HEK293T (cell line): ENCODE results near the gene TBC1D22A.

Experiments used
- CTCF ChIA-PET: fragments of 350-600 bp; formaldehyde crosslinking; extraction: SDS; loops from one replicate; lab custom pipeline; 2021; ENCODE audit warnings: antibody characterized with exemption, inconsistent platforms; lab: Yijun Ruan, JAX
- POLR2A ChIA-PET: fragments of 350-600 bp; formaldehyde crosslinking; extraction: SDS; loops from one replicate; lab custom pipeline; 2020; ENCODE audit warnings: antibody characterized with exemption, inconsistent platforms; lab: Yijun Ruan, JAX
- DNase-seq: peaks from one replicate; pipeline ENCODE4 v3.0.0; 2012; ENCODE audit warnings: mixed read lengths; ENCODE audit errors: extremely low spot score
- ARNT ChIP-seq: fragments of 450-650 bp; IDR thresholded peaks from 2 replicates; pipeline ENCODE4 v1.6.1; 2017; ENCODE audit warnings: mild to moderate bottlenecking
- BHLHE40 ChIP-seq: fragments of 450-650 bp; IDR thresholded peaks from 2 replicates; pipeline ENCODE4 v1.6.1; 2016; ENCODE audit warnings: mild to moderate bottlenecking, moderate library complexity, borderline replicate concordance
- CTBP1 ChIP-seq: fragments of 450-650 bp; IDR thresholded peaks from 2 replicates; pipeline ENCODE4 v1.6.1; 2016; ENCODE audit warnings: borderline replicate concordance
- ELF4 ChIP-seq: fragments of 450-650 bp; IDR thresholded peaks from 2 replicates; pipeline ENCODE4 v1.6.1; 2017; ENCODE audit warnings: antibody characterized with exemption
- FOXA1 ChIP-seq: fragments of 450-650 bp; IDR thresholded peaks from 2 replicates; pipeline ENCODE4 v1.6.1; 2016; ENCODE audit warnings: mild to moderate bottlenecking
- FOXK2 ChIP-seq: fragments of 450-650 bp; IDR thresholded peaks from 2 replicates; pipeline ENCODE4 v1.6.1; 2016; ENCODE audit warnings: mild to moderate bottlenecking
- FOXM1 ChIP-seq: fragments of 450-650 bp; IDR thresholded peaks from 2 replicates; pipeline ENCODE4 v1.6.1; 2017; ENCODE audit warnings: mild to moderate bottlenecking, borderline replicate concordance
- HDGF ChIP-seq: fragments of 450-650 bp; IDR thresholded peaks from 2 replicates; pipeline ENCODE4 v1.6.1; 2017; ENCODE audit warnings: antibody characterized with exemption, borderline replicate concordance
- L3MBTL2 ChIP-seq: fragments of 450-650 bp; conservative IDR thresholded peaks from 2 replicates; pipeline ENCODE4 v1.6.1; 2016; ENCODE audit warnings: mild to moderate bottlenecking
- LEF1 ChIP-seq: fragments of 450-650 bp; IDR thresholded peaks from 2 replicates; pipeline ENCODE4 v1.6.1; 2017; ENCODE audit warnings: mild to moderate bottlenecking, borderline replicate concordance
- NFRKB ChIP-seq: fragments of 450-650 bp; IDR thresholded peaks from 2 replicates; pipeline ENCODE4 v1.6.1; 2016; ENCODE audit warnings: mild to moderate bottlenecking, moderate library complexity
- SP1 ChIP-seq: fragments of 450-650 bp; IDR thresholded peaks from 2 replicates; pipeline ENCODE4 v1.6.1; 2017
- SUZ12 ChIP-seq: fragments of 450-650 bp; IDR thresholded peaks from 2 replicates; pipeline ENCODE4 v1.6.1; 2016; ENCODE audit warnings: mild to moderate bottlenecking
- TARDBP ChIP-seq: fragments of 450-650 bp; IDR thresholded peaks from 2 replicates; pipeline ENCODE4 v1.6.1; 2016
- ZNF384 ChIP-seq: fragments of 450-650 bp; IDR thresholded peaks from 2 replicates; pipeline ENCODE4 v1.6.1; 2016
- TF ChIP-seq, protein P1 (sequence below): fragments of 450-650 bp; IDR thresholded peaks from 2 replicates; pipeline ENCODE4 v1.6.1; 2016

Gene TBC1D22A

GRCh38 chr22:46925818-46926217 lies 163.4 kb downstream of the TBC1D22A start:
- no peak for TF ChIP-seq ARNT
- no peak for TF ChIP-seq FOXK2
- no peak for TF ChIP-seq TARDBP
- TF ChIP-seq SP1, result no peak
- no peak for TF ChIP-seq NFRKB
- TF ChIP-seq, protein P1, sequence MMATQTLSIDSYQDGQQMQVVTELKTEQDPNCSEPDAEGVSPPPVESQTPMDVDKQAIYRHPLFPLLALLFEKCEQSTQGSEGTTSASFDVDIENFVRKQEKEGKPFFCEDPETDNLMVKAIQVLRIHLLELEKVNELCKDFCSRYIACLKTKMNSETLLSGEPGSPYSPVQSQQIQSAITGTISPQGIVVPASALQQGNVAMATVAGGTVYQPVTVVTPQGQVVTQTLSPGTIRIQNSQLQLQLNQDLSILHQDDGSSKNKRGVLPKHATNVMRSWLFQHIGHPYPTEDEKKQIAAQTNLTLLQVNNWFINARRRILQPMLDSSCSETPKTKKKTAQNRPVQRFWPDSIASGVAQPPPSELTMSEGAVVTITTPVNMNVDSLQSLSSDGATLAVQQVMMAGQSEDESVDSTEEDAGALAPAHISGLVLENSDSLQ, result no peak
- no peak for TF ChIP-seq FOXM1
- no peak for TF ChIP-seq ZNF384
- no peak for TF ChIP-seq ELF4
- no peak for TF ChIP-seq L3MBTL2
- TF ChIP-seq SUZ12, result no peak
- TF ChIP-seq BHLHE40, result no peak
- no peak for TF ChIP-seq FOXA1
- no peak for TF ChIP-seq CTBP1
- no peak for TF ChIP-seq LEF1
- TF ChIP-seq HDGF, result no peak

GRCh38 chr22:46929046-46929709 lies 166.7 kb downstream of the TBC1D22A start:
- ChIA-PET CTCF (no interaction called here), POLR2A (no interaction called here)
- no peak for TF ChIP-seq LEF1
- TF ChIP-seq SUZ12, result no peak
- no peak for DNase-seq

More at GRCh38 chr22:46925818-46926217, 163.4 kb downstream of the TBC1D22A start:
- no peak for DNase-seq
- POLR2A ChIA-PET, result no interaction called here
- CTCF ChIA-PET, result no interaction called here

DNA sequence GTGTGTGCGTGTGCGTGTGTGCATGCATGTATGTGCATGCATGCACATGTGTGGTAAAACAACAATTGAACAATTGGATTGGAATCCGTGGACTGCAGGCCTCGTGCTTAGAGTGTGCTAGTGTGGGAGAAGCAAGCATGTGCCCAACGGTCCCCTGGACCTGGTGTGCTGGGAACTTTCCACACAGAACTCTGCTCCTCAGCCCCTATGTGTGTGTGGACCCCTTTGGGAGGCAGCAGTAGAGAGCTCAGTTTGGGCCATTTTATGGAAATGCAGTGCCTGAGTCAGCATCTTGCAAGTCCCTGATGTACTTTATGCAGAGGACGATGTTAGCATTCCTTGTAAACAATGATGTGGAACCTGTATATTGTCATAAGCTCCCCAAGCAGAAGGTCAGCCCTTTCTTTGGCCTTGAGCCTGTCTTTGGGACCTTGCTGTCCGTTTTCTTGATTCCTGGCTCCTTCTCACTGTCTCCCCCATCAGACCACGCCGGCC lies 167.3 kb downstream of the TBC1D22A start:
- TF ChIP-seq LEF1, result no peak
- TF ChIP-seq FOXA1, result no peak
- no peak for TF ChIP-seq FOXK2
- TF ChIP-seq ZNF384, result no peak
- no peak for TF ChIP-seq NFRKB
- TF ChIP-seq, protein P1, result no peak
- no peak for TF ChIP-seq L3MBTL2
- TF ChIP-seq SUZ12, result no peak
- no peak for TF ChIP-seq SP1
- TF ChIP-seq ELF4, result no peak
- TF ChIP-seq BHLHE40, result no peak
- TF ChIP-seq ARNT, result no peak
- TF ChIP-seq TARDBP, result no peak
- TF ChIP-seq HDGF, result no peak
- no peak for TF ChIP-seq FOXM1
- no peak for TF ChIP-seq CTBP1
- CTCF ChIA-PET, result no interaction called here
- POLR2A ChIA-PET, result no interaction called here
- no peak for DNase-seq

DNA sequence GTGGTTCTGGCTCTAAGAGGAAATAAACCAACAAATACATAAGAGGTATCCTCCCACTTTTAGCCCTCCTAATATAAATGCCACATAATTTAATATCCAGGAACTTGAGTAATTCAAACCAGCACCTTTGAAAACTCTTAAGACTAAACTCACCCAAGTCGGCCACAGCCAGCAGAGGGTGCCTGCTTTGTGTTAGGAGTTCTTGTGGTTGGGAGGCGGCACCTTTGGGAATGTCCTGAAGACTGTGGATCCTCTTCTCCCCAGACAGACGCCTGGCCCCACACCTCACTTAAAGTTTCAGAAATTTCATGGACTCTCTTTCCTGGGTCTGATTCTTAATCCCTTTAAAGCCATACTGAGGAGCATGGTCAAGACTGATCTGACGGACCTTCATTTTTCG lies 169.0 kb downstream of the TBC1D22A start:
- TF ChIP-seq TARDBP (no peak), ZNF384 (no peak), LEF1 (no peak), BHLHE40 (no peak), SUZ12 (no peak), CTBP1 (no peak), FOXK2 (no peak), NFRKB (no peak), SP1 (no peak), ARNT (no peak), ELF4 (no peak), FOXM1 (no peak), FOXA1 (no peak), HDGF (no peak), L3MBTL2 (no peak)
- TF ChIP-seq, protein P1, result no peak
- no peak for DNase-seq
- CTCF ChIA-PET, result no interaction called here
- POLR2A ChIA-PET, result no interaction called here

- CTCF ChIA-PET, result no interaction called here
- TF ChIP-seq CTBP1 (no peak), HDGF (no peak), BHLHE40 (no peak), ZNF384 (no peak), SUZ12 (no peak)
- DNase-seq, result no peak
- POLR2A ChIA-PET, result no interaction called here
Measured at GRCh38 chr22:46931881-46932280, 169.4 kb downstream of the TBC1D22A start.
